Measurements from ENCODE around the gene NOL12.

Gene NOL12

DNA sequence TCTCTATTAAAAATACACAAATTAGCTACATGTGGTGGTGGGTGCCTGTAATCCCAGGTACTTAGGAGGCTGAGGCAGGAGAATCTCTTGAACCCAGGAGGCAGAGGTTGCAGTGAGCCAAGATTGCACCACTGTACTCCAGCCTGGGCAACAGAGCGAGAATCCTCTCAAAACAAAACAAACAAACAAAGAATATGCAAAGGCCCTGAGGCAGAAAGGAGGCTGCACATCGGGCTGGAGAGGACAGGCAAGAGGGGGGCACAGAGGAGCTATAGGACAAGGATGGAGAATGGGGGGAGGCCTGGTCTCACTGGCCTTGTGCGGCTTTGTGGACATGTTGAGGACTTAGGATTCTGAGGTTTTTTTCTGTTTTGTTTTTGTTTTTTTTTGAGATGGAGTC is 19.1 kb downstream of the NOL12 start:
- Histone ChIP-seq H3K27ac (no peak overlapping the region), H3K27me3 (replicated peaks) (no peaks in the 10 kb centered on the region), H3K36me3 (replicated peaks) (no peaks in the 10 kb centered on the region), H3K4me3 (ENCODE audit: low read depth, low read length) (no peak overlapping the region)
- TF ChIP-seq, protein P1, sequence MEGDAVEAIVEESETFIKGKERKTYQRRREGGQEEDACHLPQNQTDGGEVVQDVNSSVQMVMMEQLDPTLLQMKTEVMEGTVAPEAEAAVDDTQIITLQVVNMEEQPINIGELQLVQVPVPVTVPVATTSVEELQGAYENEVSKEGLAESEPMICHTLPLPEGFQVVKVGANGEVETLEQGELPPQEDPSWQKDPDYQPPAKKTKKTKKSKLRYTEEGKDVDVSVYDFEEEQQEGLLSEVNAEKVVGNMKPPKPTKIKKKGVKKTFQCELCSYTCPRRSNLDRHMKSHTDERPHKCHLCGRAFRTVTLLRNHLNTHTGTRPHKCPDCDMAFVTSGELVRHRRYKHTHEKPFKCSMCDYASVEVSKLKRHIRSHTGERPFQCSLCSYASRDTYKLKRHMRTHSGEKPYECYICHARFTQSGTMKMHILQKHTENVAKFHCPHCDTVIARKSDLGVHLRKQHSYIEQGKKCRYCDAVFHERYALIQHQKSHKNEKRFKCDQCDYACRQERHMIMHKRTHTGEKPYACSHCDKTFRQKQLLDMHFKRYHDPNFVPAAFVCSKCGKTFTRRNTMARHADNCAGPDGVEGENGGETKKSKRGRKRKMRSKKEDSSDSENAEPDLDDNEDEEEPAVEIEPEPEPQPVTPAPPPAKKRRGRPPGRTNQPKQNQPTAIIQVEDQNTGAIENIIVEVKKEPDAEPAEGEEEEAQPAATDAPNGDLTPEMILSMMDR (IDR thresholded peaks at IDR 0.05; ENCODE audit: low read depth, low read length, missing control alignments), result no peak
- in situ Hi-C loops (cut with HindIII; ENCODE audit: low pct_ligation_motif_present, low sequenced_read_pairs), result no loop called here
- DNase-seq, result no peak

DNA sequence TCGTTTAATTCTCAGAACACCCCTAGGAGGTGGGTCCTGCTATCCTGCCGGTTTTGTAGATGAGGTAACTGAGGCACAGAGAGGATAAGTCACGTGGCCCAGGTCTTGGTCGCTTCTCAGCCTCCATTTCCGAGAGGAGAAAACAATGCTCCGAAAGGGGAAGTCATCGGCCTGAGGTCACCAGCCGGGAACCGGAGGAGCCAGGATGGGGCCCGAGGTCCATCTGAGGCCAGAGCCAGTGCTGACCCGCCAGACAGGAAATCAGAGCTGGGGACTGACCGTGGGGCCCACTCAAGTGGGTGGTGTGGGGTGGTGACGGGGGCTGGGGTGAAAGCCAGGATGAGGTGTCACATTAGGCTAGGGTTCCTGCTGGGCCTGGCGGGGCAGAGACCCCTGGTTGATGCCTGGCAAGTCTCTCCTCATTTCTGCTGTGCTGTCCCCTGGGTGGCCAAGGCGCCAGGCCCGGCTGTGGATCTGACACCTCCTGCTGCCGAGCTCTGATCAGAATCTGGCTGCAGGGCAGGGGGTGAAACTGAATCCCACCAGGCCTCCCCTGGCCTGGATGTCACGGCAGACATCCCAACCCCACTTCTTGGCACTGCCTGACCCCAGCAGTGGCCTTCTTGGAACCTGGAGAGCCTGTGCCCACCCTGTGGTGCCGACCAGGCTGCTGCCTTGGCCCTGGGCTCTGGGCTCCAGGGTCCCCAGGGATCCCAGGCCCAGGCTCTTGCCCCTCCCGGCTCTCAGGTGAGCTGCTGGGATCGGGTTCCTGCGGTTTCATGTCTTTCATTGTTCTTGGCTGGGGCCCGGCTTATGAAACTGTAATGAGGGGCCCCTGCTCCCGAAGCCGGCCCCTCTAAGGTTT is 22.7 kb downstream of the NOL12 start:
- Histone ChIP-seq H3K36me3 (replicated peaks) (no peaks in the 10 kb centered on the region), H3K27ac (no peak overlapping the region), H3K4me3 (ENCODE audit: low read depth, low read length) (no peak overlapping the region), H3K27me3 (replicated peaks) (no peaks in the 10 kb centered on the region)
- TF ChIP-seq, protein P1 (IDR thresholded peaks at IDR 0.05; ENCODE audit: low read depth, low read length, missing control alignments), result no peak
- DNase-seq, result no peak
- in situ Hi-C loops (cut with HindIII; ENCODE audit: low pct_ligation_motif_present, low sequenced_read_pairs), result no loop called here

DNA sequence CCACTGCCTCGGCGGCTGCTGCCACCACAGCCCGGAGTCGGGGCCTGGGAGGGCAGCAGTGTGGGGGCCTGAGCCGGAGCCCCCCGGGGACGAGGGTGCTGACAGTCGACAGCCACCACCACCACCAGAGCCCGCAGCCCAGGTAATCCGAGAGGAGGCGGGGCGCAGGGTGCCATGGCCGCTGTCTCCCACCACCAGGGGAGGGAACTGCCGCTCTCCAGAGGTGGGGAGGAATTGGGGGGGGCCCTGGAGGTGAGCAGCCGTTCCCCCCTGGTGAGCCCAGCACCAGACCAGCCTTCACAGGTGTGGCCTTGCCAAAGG is 23.3 kb downstream of the NOL12 start:
- DNase-seq, result no peak
- H3K36me3 ChIP-seq (replicated peaks), result no peaks in the 10 kb centered on the region
- H3K27ac ChIP-seq, result no peak overlapping the region
- in situ Hi-C loops (cut with HindIII; ENCODE audit: low pct_ligation_motif_present, low sequenced_read_pairs), result no loop called here
- H3K27me3 ChIP-seq (replicated peaks), result no peaks in the 10 kb centered on the region
- TF ChIP-seq, protein P1 (IDR thresholded peaks at IDR 0.05; ENCODE audit: low read depth, low read length, missing control alignments), result no peak
- H3K4me3 ChIP-seq (ENCODE audit: low read depth, low read length), result no peak overlapping the region

DNA sequence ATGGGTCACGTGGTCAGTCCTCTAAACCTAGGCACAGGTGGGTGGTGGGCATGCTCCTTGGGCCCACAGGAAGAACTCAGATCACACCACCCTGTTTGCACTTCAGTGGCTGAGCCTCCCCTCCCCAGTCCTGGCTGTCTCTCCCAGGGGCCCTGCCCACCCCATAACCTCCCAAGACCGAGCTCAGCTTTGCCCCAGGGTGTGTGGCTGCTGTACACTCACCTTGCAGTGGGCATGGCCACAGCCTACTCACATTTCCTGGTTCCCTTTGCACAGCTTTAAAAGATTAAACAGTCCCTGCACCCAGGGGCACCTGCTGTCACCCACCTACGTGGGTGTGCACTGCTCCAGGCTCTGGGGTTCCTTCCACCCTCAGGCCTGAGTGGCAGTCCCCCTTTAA is 24.5 kb downstream of the NOL12 start:
- Histone ChIP-seq H3K27me3 (replicated peaks) (no peaks in the 10 kb centered on the region), H3K36me3 (replicated peaks) (no peaks in the 10 kb centered on the region), H3K4me3 (ENCODE audit: low read depth, low read length) (no peak overlapping the region), H3K27ac (no peak overlapping the region)
- TF ChIP-seq, protein P1 (IDR thresholded peaks at IDR 0.05; ENCODE audit: low read depth, low read length, missing control alignments), result no peak
- in situ Hi-C loops (cut with HindIII; ENCODE audit: low pct_ligation_motif_present, low sequenced_read_pairs), result no loop called here
- no peak for DNase-seq

DNA sequence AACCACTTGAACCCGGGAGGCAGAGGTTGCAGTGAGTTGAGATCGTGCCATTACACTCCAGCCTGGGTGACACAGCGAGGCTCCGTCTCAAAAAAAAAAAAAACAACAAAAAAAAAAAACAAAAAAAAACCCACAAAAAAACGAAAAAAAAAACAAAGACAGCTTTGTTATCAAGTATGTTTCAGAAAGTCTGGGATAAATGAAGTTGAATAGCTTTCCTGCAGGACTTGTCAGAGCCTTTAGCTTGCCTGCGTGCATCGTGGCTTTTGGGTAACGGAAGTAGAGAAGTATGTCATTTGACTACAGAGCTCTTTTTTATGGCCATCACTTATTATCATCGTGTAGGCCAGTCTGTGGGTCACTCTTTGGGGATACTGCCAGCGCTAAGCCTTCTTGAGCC is 25.3 kb downstream of the NOL12 start:
- in situ Hi-C loops (cut with HindIII; ENCODE audit: low pct_ligation_motif_present, low sequenced_read_pairs), result no loop called here
- Histone ChIP-seq H3K4me3 (ENCODE audit: low read depth, low read length) (no peak overlapping the region), H3K27me3 (replicated peaks) (no peaks in the 10 kb centered on the region), H3K27ac (no peak overlapping the region), H3K36me3 (replicated peaks) (no peaks in the 10 kb centered on the region)
- DNase-seq, result no peak
- TF ChIP-seq, protein P1 (IDR thresholded peaks at IDR 0.05; ENCODE audit: low read depth, low read length, missing control alignments), result no peak

DNA sequence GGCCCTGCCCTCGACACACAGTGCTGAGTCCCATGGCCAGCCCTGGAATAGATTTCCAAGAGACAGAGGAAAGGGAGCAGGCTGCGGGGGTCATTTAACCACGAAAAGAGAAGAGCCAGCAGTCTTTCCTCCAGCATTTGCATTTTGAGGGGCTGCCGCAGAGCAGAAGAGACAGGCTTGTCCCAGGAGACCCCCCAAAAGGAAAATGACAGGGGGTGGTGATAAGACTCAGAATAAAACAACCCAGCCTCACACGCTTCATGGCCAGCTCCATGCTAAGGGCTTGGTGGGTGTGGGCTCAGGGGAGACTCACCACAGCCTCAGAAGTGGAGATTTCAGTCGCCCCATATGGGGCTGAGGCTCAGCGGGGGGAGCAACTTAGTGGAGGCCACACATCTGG is 27.6 kb downstream of the NOL12 start:
- in situ Hi-C loops (cut with HindIII; ENCODE audit: low pct_ligation_motif_present, low sequenced_read_pairs), result no loop called here
- Histone ChIP-seq H3K27me3 (replicated peaks) (no peaks in the 10 kb centered on the region), H3K27ac (no peak overlapping the region), H3K4me3 (ENCODE audit: low read depth, low read length) (no peak overlapping the region), H3K36me3 (replicated peaks) (no peaks in the 10 kb centered on the region)
- DNase-seq, result no peak
- TF ChIP-seq, protein P1 (IDR thresholded peaks at IDR 0.05; ENCODE audit: low read depth, low read length, missing control alignments), result no peak

All from brain microvascular endothelial cell (primary cell).